ENCODE results near the gene PHLPP1.
"Not testable (repeated sequence)": the region's sequence is repeated elsewhere in the genome, so short reads cannot be mapped to it uniquely, and the experiment has no call there.

PHLPP1 gene

GRCh38 chr18:62899534-62899933, 184.2 kb downstream of the PHLPP1 start:
- no peak for DNase-seq

- no peak for DNase-seq
Measured at GRCh38 chr18:62900132-62900883, 185.0 kb downstream of the PHLPP1 start.

- no peak for DNase-seq
Measured at GRCh38 chr18:62902776-62903175, 187.4 kb downstream of the PHLPP1 start.

- no peak for DNase-seq
Measured at GRCh38 chr18:62904396-62905285, 189.3 kb downstream of the PHLPP1 start.

- no peak for DNase-seq
Measured at GRCh38 chr18:62912885-62913284, 197.5 kb downstream of the PHLPP1 start.

- not testable (repeated sequence) for DNase-seq
Measured at GRCh38 chr18:62913824-62914223, 198.5 kb downstream of the PHLPP1 start.

GRCh38 chr18:62914871-62915392, 199.6 kb downstream of the PHLPP1 start:
- DNase-seq: no peak

GRCh38 chr18:62918361-62918760, 203.0 kb downstream of the PHLPP1 start:
- no peak for DNase-seq

- no peak for DNase-seq
Measured at GRCh38 chr18:62919109-62919838, 203.9 kb downstream of the PHLPP1 start.

GRCh38 chr18:62925031-62925688, 209.8 kb downstream of the PHLPP1 start:
- DNase-seq: no peak

- no peak for DNase-seq
Measured at GRCh38 chr18:62928326-62928725, 213.0 kb downstream of the PHLPP1 start.

GRCh38 chr18:62933261-62933887, 218.0 kb downstream of the PHLPP1 start:
- DNase-seq: no peak

GRCh38 chr18:62935994-62936393, 220.7 kb downstream of the PHLPP1 start:
- DNase-seq: no peak

GRCh38 chr18:62937065-62937464, 221.7 kb downstream of the PHLPP1 start:
- no peak for DNase-seq

- no peak for DNase-seq
Measured at GRCh38 chr18:62938006-62938405, 222.7 kb downstream of the PHLPP1 start.

GRCh38 chr18:62938487-62938886, 223.1 kb downstream of the PHLPP1 start:
- DNase-seq: no peak

GRCh38 chr18:62939433-62939832, 224.1 kb downstream of the PHLPP1 start:
- no peak for DNase-seq

- DNase-seq: no peak
Measured at GRCh38 chr18:62939926-62940325, 224.6 kb downstream of the PHLPP1 start.

- DNase-seq: no peak
Measured at GRCh38 chr18:62942578-62942977, 227.2 kb downstream of the PHLPP1 start.

- DNase-seq: no peak
Measured at GRCh38 chr18:62944454-62944853, 229.1 kb downstream of the PHLPP1 start.

- no peak for DNase-seq
Measured at GRCh38 chr18:62948788-62949187, 233.4 kb downstream of the PHLPP1 start.

GRCh38 chr18:62950246-62950645, 234.9 kb downstream of the PHLPP1 start:
- no peak for DNase-seq

Measured in stimulated activated CD4-positive, alpha-beta T cell treated with anti-CD3 and anti-CD28 coated beads, Interleukin-2, amount 100 ng/mL, for 24 hours (primary cell).